Loucy (cell line): ENCODE measurements around the gene DPH6.

Experiments
- CTCF ChIP-seq: fragments of 200-600 bp; sonication (generic); conservative IDR thresholded peaks from 2 replicates; pipeline ENCODE4 v1.5.1; 2014; ENCODE audit warnings: mild to moderate bottlenecking, antibody characterized with exemption, low read length
- EZH2phosphoT487 ChIP-seq: fragments of 200-600 bp; IDR thresholded peaks from 2 replicates; pipeline ENCODE4 v1.6.1; 2018; ENCODE audit warnings: antibody characterized with exemption, mild to moderate bottlenecking, moderate library complexity, borderline replicate concordance

- no peak for TF ChIP-seq CTCF
- TF ChIP-seq EZH2phosphoT487 = no peak
These were observed 169.3 kb downstream of the DPH6 start for GRCh38 chr15:35376707-35377106.
